OCI-M2 (cell line): ENCODE results near the gene TMOD2.

Source experiments
- DNase-seq: peaks from one replicate; lab custom pipeline; 2025; ENCODE audit not compliant: unreplicated experiment; lab: John Stamatoyannopoulos, UW

The TMOD2 gene

GRCh38 chr15:51849860-51850259, 98.5 kb downstream of the TMOD2 start:
- DNase-seq: no peak

GRCh38 chr15:51853998-51854397, 102.6 kb downstream of the TMOD2 start:
- no peak for DNase-seq

- DNase-seq: no peak
Measured at GRCh38 chr15:51855612-51856011, 104.2 kb downstream of the TMOD2 start.

- DNase-seq: no peak
Measured at GRCh38 chr15:51856714-51857380, 105.5 kb downstream of the TMOD2 start.

GRCh38 chr15:51861557-51862359, 110.4 kb downstream of the TMOD2 start:
- DNase-seq: no peak

- no peak for DNase-seq
Measured at GRCh38 chr15:51863131-51863530, 111.7 kb downstream of the TMOD2 start.

- DNase-seq: no peak
Measured at GRCh38 chr15:51864408-51865056, 113.1 kb downstream of the TMOD2 start.

- no peak for DNase-seq
Measured at GRCh38 chr15:51865317-51865716, 113.9 kb downstream of the TMOD2 start.
